Sigmoid colon (tissue), 4 donors: ENCODE data around the gene SCN4A.

Source experiments
- CTCF ChIP-seq, 4 experiments: fragments of 450-650 bp in 3 of 4; fragments of 200-600 bp in 1 of 4; IDR thresholded peaks; one replicate each; pipeline ENCODE4 v1.5.1; 2016 to 2019; ENCODE audit warnings: antibody characterized with exemption in 4 of 4, mild to moderate bottlenecking in 3 of 4, moderate library complexity in 2 of 4
- EP300 ChIP-seq, 4 donors: sonication (generic); formaldehyde crosslinking; IDR thresholded peaks; one replicate each; pipeline ENCODE4 v1.6.1; 2017; ENCODE audit warnings: antibody characterized with exemption in 4 of 4
- POLR2A ChIP-seq, 2 donors: fragments of 450-650 bp; IDR thresholded peaks; one replicate each; pipeline ENCODE4 v1.6.1; 2016; ENCODE audit warnings: antibody characterized with exemption in 2 of 2, mild to moderate bottlenecking in 2 of 2, moderate library complexity in 2 of 2

GRCh38 chr17:63962298-63962744 is 10.4 kb downstream of the SCN4A start:
- no peak for TF ChIP-seq CTCF (IDR thresholded peaks at IDR 0.05)
- TF ChIP-seq EP300 (IDR thresholded peaks at IDR 0.05), result no peak
- no peak for TF ChIP-seq POLR2A (IDR thresholded peaks at IDR 0.05)
